Vagina (tissue), 2 donors: ENCODE data around the gene FAM131B.

ENCODE experiments used
- POLR2AphosphoS5 ChIP-seq, 2 donors: sonication (generic); formaldehyde crosslinking; IDR thresholded peaks; one replicate each; pipeline ENCODE4 v1.9.0; 2017; ENCODE audit warnings: antibody characterized with exemption in 2 of 2, mild to moderate bottlenecking in 2 of 2, low read depth in 1 of 2; ENCODE audit not compliant: insufficient read depth in 1 of 2
- TF ChIP-seq, protein P1 (sequence below), 3 experiments: fragments of 450-650 bp in 2 of 3; fragments of 200-600 bp in 1 of 3; sonication (generic) in 1 of 3; IDR thresholded peaks; one replicate each; pipeline ENCODE4 v1.5.1; 2017 to 2019; ENCODE audit warnings: antibody characterized with exemption in 3 of 3, mild to moderate bottlenecking in 2 of 3, moderate library complexity in 2 of 3

DNA sequence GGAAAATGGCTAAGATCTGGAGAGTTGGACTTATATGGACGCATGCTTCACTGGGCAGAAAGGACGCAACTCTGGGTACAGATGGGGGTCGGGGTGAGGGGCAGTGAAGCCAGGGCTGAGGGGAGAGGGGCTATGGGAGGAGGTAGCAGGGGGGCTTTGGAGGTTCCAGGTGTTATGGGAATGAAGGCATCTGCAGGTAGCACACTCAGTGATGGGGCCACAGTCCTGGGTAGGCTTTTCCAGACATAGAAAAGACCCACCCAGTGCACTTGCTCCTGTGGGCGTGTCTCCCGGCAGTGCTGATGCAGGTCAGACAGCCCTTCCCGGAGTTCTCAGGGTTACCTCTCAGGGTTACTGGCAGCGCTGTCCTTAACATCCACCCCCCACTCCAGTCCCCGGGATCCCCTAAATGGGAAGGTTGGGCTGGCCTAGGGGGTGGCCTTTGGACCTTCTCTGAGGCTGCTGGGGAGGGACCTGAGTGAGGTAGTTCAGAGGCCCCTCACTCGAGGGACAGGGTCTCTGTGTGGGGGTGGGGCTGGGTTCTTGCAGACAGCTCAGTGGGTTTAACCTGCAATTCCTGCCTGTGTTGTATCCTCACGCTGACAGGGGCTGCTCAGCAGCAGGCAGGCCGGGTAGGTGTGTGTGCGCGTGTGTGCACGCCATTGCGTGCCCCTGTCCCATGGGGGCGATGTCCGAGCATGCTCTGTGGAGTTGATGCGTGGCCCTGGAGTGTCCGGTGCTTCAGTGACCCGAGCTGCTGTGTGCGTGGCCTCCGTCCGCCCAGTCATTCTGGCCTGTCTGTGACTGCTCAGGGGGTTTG is 24.9 kb upstream of the FAM131B start:
- TF ChIP-seq, protein P1, sequence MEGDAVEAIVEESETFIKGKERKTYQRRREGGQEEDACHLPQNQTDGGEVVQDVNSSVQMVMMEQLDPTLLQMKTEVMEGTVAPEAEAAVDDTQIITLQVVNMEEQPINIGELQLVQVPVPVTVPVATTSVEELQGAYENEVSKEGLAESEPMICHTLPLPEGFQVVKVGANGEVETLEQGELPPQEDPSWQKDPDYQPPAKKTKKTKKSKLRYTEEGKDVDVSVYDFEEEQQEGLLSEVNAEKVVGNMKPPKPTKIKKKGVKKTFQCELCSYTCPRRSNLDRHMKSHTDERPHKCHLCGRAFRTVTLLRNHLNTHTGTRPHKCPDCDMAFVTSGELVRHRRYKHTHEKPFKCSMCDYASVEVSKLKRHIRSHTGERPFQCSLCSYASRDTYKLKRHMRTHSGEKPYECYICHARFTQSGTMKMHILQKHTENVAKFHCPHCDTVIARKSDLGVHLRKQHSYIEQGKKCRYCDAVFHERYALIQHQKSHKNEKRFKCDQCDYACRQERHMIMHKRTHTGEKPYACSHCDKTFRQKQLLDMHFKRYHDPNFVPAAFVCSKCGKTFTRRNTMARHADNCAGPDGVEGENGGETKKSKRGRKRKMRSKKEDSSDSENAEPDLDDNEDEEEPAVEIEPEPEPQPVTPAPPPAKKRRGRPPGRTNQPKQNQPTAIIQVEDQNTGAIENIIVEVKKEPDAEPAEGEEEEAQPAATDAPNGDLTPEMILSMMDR (IDR thresholded peaks at IDR 0.05): no peak
- TF ChIP-seq POLR2AphosphoS5 (IDR thresholded peaks at IDR 0.05; ENCODE audit: insufficient read depth in 1 of 2, low read depth in 1 of 2): no peak
